SK-N-SH treated with all-trans-retinoic acid at 6 μM for 48 hours (cell line): Measurements from ENCODE around the gene MDC1.

ENCODE experiments used
- ATAC-seq: fragments of 200-7000 bp; cut with Tn5 transposase; 3 replicates; pipeline ENCODE4 v1.9.1; 2020; ENCODE audit warnings: mild to moderate bottlenecking, moderate library complexity
- ARNTL ChIP-seq: fragments of 450-650 bp; formaldehyde crosslinking; IDR thresholded peaks from 2 replicates; pipeline ENCODE4 v1.5.0; 2020; ENCODE audit warnings: low read depth, mild to moderate bottlenecking, moderate library complexity, borderline replicate concordance
- BACH2 ChIP-seq: fragments of 250-450 bp; sonication (Bioruptor Pico); IDR thresholded peaks from 2 replicates; pipeline ENCODE4 v1.9.0; 2021; ENCODE audit warnings: mild to moderate bottlenecking, borderline replicate concordance
- CSDC2 ChIP-seq: fragments of 250-450 bp; sonication (Bioruptor Pico); IDR thresholded peaks from 2 replicates; pipeline ENCODE4 v1.5.0; 2020; ENCODE audit warnings: mild to moderate bottlenecking, moderate library complexity
- CSRNP3 ChIP-seq: fragments of 250-450 bp; sonication (Bioruptor Pico); IDR thresholded peaks from 2 replicates; pipeline ENCODE4 v1.5.1; 2021; ENCODE audit warnings: mild to moderate bottlenecking, moderate library complexity
- ESRRG ChIP-seq: fragments of 250-450 bp; sonication (Bioruptor Pico); IDR thresholded peaks from 2 replicates; pipeline ENCODE4 v1.6.1; 2021; ENCODE audit warnings: mild to moderate bottlenecking
- GLIS3 ChIP-seq: fragments of 250-450 bp; sonication (Bioruptor Pico); IDR thresholded peaks from 2 replicates; pipeline ENCODE4 v1.5.0; 2020; ENCODE audit warnings: mild to moderate bottlenecking, moderate library complexity
- ISL1 ChIP-seq: fragments of 250-450 bp; sonication (Bioruptor Pico); IDR thresholded peaks from 2 replicates; pipeline ENCODE4 v2.1.2; 2022; ENCODE audit warnings: mild to moderate bottlenecking, moderate library complexity
- OSR1 ChIP-seq: fragments of 250-450 bp; sonication (Bioruptor Pico); IDR thresholded peaks from 2 replicates; pipeline ENCODE4 v1.8.0; 2022; ENCODE audit warnings: moderate library complexity, mild to moderate bottlenecking, inconsistent platforms
- PATZ1 ChIP-seq: fragments of 250-450 bp; sonication (Bioruptor Pico); IDR thresholded peaks from 2 replicates; pipeline ENCODE4 v1.8.0; 2020; ENCODE audit warnings: mild to moderate bottlenecking, moderate library complexity, borderline replicate concordance
- PPARA ChIP-seq: fragments of 250-450 bp; sonication (Bioruptor Pico); IDR thresholded peaks from 2 replicates; pipeline ENCODE4 v1.5.0; 2020; ENCODE audit warnings: mild to moderate bottlenecking, borderline replicate concordance
- RARB ChIP-seq: fragments of 250-450 bp; sonication (Bioruptor Pico); IDR thresholded peaks from 2 replicates; pipeline ENCODE4 v1.8.0; 2021; ENCODE audit warnings: mild to moderate bottlenecking, moderate library complexity
- SNAI2 ChIP-seq: fragments of 250-450 bp; sonication (Bioruptor Pico); IDR thresholded peaks from 2 replicates; pipeline ENCODE4 v1.5.0; 2020; ENCODE audit warnings: mild to moderate bottlenecking, moderate library complexity
- TCF4 ChIP-seq: fragments of 250-450 bp; sonication (Bioruptor Pico); IDR thresholded peaks from 2 replicates; pipeline ENCODE4 v1.8.0; 2021; ENCODE audit warnings: mild to moderate bottlenecking, moderate library complexity, borderline replicate concordance
- ZFP3 ChIP-seq: fragments of 250-450 bp; sonication (Bioruptor Pico); IDR thresholded peaks from 2 replicates; pipeline ENCODE4 v1.5.0; 2020; ENCODE audit warnings: mild to moderate bottlenecking, moderate library complexity
- ZFP30 ChIP-seq: fragments of 450-650 bp; formaldehyde crosslinking; IDR thresholded peaks from 2 replicates; pipeline ENCODE4 v1.5.0; 2022; ENCODE audit warnings: mild to moderate bottlenecking, moderate library complexity
- ZNF565 ChIP-seq: fragments of 450-650 bp; formaldehyde crosslinking; conservative IDR thresholded peaks from 2 replicates; pipeline ENCODE4 v1.5.0; 2020; ENCODE audit warnings: low read depth, mild to moderate bottlenecking, moderate library complexity
- ZNF70 ChIP-seq: fragments of 450-650 bp; formaldehyde crosslinking; IDR thresholded peaks from 2 replicates; pipeline ENCODE4 v1.5.0; 2020; ENCODE audit warnings: mild to moderate bottlenecking, moderate library complexity
- ZNF8 ChIP-seq: fragments of 450-650 bp; formaldehyde crosslinking; IDR thresholded peaks from 2 replicates; pipeline ENCODE4 v1.5.0; 2020; ENCODE audit warnings: mild to moderate bottlenecking, moderate library complexity
- TF ChIP-seq, protein P1 (sequence below): fragments of 250-450 bp; sonication (Bioruptor Pico); IDR thresholded peaks from 2 replicates; pipeline ENCODE4 v1.5.0; 2020; ENCODE audit warnings: mild to moderate bottlenecking, moderate library complexity
- TF ChIP-seq, protein P2 (sequence below): fragments of 250-450 bp; sonication (Bioruptor Pico); IDR thresholded peaks from 2 replicates; pipeline ENCODE4 v1.8.0; 2021; ENCODE audit warnings: low read depth, mild to moderate bottlenecking, moderate library complexity, borderline replicate concordance
- TF ChIP-seq, protein P3 (sequence below): fragments of 250-450 bp; sonication (Bioruptor Pico); IDR thresholded peaks from 2 replicates; pipeline ENCODE4 v1.5.1; 2020; ENCODE audit warnings: low read depth, mild to moderate bottlenecking, moderate library complexity

Gene MDC1

DNA sequence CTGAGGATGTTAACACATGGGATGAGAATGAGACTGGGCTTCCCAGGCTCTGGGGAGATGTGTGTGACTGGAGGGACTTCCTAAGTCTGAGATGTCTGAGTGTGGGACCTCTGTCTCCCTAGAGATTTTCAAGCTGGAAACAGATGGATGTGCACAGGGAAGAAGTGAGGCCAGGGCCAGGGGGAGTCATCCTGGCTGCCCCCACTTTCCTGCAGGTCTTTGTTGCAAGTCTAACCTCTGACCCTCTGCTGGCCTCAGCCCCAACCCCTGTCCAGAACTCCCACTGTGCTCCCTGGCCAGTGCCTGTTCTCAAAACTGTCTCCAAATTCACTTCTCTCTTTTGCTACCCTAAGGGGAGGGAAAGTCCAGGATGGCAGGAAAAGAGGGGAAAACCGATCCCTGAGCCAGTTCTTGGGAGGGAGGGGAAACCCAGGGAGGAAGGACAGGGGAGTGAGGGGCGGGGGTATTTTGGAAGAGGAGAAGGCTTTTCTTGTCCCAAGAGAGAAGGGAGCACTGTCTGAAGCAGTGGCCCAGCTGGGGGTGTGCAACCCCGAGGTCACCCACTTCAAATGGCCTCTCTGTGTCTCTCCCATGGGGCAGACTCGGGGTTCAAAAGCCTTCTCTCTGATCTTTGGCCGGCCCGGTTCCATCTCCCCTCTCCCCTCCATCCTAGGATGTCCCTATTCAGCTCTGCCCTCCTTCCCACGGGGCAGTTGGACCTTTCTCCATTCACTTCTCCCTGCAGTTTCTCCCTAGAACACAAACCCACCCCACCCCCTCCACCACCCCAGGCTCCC lies 33.7 kb downstream of the MDC1 start:
- ATAC-seq = no peak
- TF ChIP-seq ISL1 (CRISPR knock-in tag) = no peak
- TF ChIP-seq SNAI2 (CRISPR knock-in tag) = no peak
- TF ChIP-seq ZFP30 (CRISPR knock-in tag) = no peak
- TF ChIP-seq ZFP3 (CRISPR knock-in tag) = no peak
- no peak for TF ChIP-seq OSR1 (CRISPR knock-in tag)
- TF ChIP-seq TCF4 = no peak
- TF ChIP-seq PATZ1 = no peak
- no peak for TF ChIP-seq ZNF565 (CRISPR knock-in tag)
- no peak for TF ChIP-seq CSDC2 (CRISPR knock-in tag)
- TF ChIP-seq BACH2 (CRISPR knock-in tag) = no peak
- TF ChIP-seq PPARA = no peak
- no peak for TF ChIP-seq ESRRG (CRISPR knock-in tag)
- no peak for TF ChIP-seq GLIS3 (CRISPR knock-in tag)

DNA sequence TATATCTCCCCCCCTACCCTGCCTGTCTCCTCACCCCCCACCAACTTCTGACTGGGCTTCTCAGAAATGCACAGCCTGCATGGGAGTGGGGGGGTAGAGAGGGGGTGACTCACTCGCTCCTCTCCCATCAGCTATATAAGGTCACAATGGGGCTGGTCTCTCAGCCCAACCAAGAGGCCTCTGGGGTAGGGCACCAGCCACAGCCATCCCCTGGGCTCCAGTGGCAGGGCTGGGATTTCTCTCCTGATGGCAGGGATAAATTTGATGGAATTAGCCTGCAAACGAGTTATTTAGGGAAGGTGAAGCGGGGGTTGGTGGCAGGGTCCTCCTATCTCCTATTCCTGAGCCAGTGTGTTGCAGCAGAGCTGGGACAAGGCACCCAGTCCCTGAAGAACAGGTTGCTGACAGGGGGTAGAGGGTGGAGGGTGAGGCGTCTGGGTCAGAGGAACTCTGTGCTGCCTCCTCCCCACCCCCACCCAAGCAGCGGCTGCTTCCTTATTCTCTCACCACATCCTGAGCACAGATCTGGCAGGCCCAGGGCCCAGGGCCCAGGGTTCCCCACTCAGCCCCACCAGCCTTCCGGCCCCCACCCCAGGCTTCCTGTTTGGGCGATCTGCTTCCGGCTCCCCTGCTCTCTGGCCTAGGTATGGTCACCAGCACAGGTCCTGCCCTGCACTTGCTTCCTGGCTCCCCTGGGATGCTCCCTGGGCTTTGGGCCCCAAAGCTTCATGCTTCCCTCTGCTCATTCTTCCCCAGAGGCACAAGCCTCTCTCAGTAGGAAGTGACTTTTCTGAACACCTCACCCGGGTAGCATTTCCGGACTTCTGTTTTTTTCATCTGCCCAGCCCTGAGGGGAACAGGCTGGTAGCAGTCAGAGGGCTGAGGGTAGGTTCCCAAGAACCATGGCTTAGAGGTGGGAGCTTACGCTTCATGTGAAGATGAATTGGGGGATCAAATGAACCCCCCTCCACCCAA lies 34.7 kb downstream of the MDC1 start:
- ATAC-seq = peak; percentile 65
- TF ChIP-seq TCF4 (no peak), PATZ1 (peak; percentile 46; the same call in 1 of the 2 replicates)

DNA sequence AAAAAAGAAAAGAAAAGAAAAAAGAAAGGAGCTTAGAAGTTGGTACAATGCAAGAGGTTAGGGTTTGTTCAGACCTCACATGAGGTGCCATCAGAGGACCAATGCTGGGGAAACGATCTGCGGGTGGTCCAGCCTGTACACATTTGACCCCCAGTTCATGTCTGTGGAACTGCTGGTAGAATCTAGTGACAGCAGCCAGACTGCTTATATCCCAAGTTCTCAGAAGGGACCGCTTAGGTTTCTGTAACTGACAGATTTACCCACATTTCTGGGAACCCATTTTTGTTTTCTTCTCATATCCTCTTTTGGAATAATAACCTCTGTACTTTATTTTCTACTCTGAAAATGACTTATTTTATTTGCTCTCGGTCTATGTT lies 35.3 kb downstream of the MDC1 start:
- no peak for ATAC-seq
- TF ChIP-seq ARNTL (CRISPR knock-in tag) (no peak), CSDC2 (CRISPR knock-in tag) (no peak), PATZ1 (no peak), ZNF8 (CRISPR knock-in tag) (no peak), ZNF70 (no peak), PPARA (no peak), OSR1 (CRISPR knock-in tag) (no peak), TCF4 (no peak), CSRNP3 (no peak), ZFP3 (CRISPR knock-in tag) (no peak), ZNF565 (CRISPR knock-in tag) (no peak), ZFP30 (CRISPR knock-in tag) (no peak), ESRRG (CRISPR knock-in tag) (no peak), RARB (CRISPR knock-in tag) (no peak)
- TF ChIP-seq, protein P1, sequence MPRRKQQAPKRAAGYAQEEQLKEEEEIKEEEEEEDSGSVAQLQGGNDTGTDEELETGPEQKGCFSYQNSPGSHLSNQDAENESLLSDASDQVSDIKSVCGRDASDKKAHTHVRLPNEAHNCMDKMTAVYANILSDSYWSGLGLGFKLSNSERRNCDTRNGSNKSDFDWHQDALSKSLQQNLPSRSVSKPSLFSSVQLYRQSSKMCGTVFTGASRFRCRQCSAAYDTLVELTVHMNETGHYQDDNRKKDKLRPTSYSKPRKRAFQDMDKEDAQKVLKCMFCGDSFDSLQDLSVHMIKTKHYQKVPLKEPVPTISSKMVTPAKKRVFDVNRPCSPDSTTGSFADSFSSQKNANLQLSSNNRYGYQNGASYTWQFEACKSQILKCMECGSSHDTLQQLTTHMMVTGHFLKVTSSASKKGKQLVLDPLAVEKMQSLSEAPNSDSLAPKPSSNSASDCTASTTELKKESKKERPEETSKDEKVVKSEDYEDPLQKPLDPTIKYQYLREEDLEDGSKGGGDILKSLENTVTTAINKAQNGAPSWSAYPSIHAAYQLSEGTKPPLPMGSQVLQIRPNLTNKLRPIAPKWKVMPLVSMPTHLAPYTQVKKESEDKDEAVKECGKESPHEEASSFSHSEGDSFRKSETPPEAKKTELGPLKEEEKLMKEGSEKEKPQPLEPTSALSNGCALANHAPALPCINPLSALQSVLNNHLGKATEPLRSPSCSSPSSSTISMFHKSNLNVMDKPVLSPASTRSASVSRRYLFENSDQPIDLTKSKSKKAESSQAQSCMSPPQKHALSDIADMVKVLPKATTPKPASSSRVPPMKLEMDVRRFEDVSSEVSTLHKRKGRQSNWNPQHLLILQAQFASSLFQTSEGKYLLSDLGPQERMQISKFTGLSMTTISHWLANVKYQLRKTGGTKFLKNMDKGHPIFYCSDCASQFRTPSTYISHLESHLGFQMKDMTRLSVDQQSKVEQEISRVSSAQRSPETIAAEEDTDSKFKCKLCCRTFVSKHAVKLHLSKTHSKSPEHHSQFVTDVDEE (CRISPR knock-in tag) = no peak
- TF ChIP-seq, protein P2, sequence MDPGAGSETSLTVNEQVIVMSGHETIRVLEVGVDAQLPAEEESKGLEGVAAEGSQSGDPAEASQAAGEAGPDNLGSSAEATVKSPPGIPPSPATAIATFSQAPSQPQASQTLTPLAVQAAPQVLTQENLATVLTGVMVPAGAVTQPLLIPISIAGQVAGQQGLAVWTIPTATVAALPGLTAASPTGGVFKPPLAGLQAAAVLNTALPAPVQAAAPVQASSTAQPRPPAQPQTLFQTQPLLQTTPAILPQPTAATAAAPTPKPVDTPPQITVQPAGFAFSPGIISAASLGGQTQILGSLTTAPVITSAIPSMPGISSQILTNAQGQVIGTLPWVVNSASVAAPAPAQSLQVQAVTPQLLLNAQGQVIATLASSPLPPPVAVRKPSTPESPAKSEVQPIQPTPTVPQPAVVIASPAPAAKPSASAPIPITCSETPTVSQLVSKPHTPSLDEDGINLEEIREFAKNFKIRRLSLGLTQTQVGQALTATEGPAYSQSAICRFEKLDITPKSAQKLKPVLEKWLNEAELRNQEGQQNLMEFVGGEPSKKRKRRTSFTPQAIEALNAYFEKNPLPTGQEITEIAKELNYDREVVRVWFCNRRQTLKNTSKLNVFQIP = no peak
- TF ChIP-seq, protein P3, sequence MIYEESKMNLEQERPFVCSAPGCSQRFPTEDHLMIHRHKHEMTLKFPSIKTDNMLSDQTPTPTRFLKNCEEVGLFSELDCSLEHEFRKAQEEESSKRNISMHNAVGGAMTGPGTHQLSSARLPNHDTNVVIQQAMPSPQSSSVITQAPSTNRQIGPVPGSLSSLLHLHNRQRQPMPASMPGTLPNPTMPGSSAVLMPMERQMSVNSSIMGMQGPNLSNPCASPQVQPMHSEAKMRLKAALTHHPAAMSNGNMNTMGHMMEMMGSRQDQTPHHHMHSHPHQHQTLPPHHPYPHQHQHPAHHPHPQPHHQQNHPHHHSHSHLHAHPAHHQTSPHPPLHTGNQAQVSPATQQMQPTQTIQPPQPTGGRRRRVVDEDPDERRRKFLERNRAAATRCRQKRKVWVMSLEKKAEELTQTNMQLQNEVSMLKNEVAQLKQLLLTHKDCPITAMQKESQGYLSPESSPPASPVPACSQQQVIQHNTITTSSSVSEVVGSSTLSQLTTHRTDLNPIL (CRISPR knock-in tag) = no peak
